M059J (cell line): ENCODE measurements around the gene BDKRB2. TPM values are rescaled to one million over a fixed set of nuclear protein-coding genes. Genes with fewer than 3 reads are reported as not detected.

Source experiments
- DNase-seq: peaks from one replicate; pipeline ENCODE4 v3.0.0-alpha.2; 2012; ENCODE audit warnings: low read depth
- total RNA-seq: library from RNA; depleted of rRNA; stranded (reverse); fragments of >200 nt; shearing (Covaris generic); gene quantifications from 2 replicates; pipeline ENCODE4 v1.2.3, GENCODE V29; 2014; rRNA removed

BDKRB2 gene
- 2.6 and 3.8 TPM in 2 replicates for total RNA-seq

GRCh38 chr14:96204151-96205058 is at the start of gene BDKRB2:
BDKRB2 (plus strand) TSS chr14:96204839; CDS start chr14:96237108, 32,269 bp downstream.
- peak; percentile 91 for DNase-seq

- DNase-seq = no peak
Measured at GRCh38 chr14:96154900-96155299, 49.7 kb upstream of the BDKRB2 start.

- no peak for DNase-seq
Measured at GRCh38 chr14:96156804-96157760, 47.6 kb upstream of the BDKRB2 start.

- DNase-seq = peak; percentile 35
Measured at GRCh38 chr14:96158735-96159134, 45.9 kb upstream of the BDKRB2 start.

GRCh38 chr14:96160076-96160912 is 44.3 kb upstream of the BDKRB2 start:
- no peak for DNase-seq

GRCh38 chr14:96160913-96161310 is 43.7 kb upstream of the BDKRB2 start:
- no peak for DNase-seq

GRCh38 chr14:96161636-96162035 is 43.0 kb upstream of the BDKRB2 start:
- no peak for DNase-seq

GRCh38 chr14:96162265-96162664 is 42.4 kb upstream of the BDKRB2 start:
- peak; percentile 66 for DNase-seq

GRCh38 chr14:96162741-96163140 is 41.9 kb upstream of the BDKRB2 start:
- peak; percentile 94 for DNase-seq

- DNase-seq = no peak
Measured at GRCh38 chr14:96164861-96165490, 39.7 kb upstream of the BDKRB2 start.

GRCh38 chr14:96165493-96166436 is 38.9 kb upstream of the BDKRB2 start:
- peak; percentile 34 for DNase-seq

GRCh38 chr14:96166461-96167223 is 38.0 kb upstream of the BDKRB2 start:
- DNase-seq = peak; percentile 19

GRCh38 chr14:96167224-96168148 is 37.2 kb upstream of the BDKRB2 start:
- DNase-seq = peak; percentile 89

- no peak for DNase-seq
Measured at GRCh38 chr14:96168581-96168980, 36.1 kb upstream of the BDKRB2 start.

GRCh38 chr14:96170961-96171592 is 33.6 kb upstream of the BDKRB2 start:
- no peak for DNase-seq

GRCh38 chr14:96173636-96174475 is 30.8 kb upstream of the BDKRB2 start:
- no peak for DNase-seq
